ENCODE data around the gene PCNX2. TPM values are rescaled to one million over a fixed set of nuclear protein-coding genes. Genes with fewer than 3 reads are reported as not detected.

The PCNX2 gene
- total and polyA plus RNA-seq, 2 experiments from 2014 or later = 5.0 to 13.7 TPM

GRCh38 chr1:232995189-232995588, 300.3 kb downstream of the PCNX2 start:
- Histone ChIP-seq H3K27me3 (replicated peaks; ENCODE audit: insufficient read depth) (no peaks in the 10 kb centered on the region), H3K9ac (no peak overlapping the region), H3K4me3 (no peak overlapping the region), H3K79me2 (ENCODE audit: insufficient read depth) (no peaks in the 10 kb centered on the region), H3F3A (ENCODE audit: insufficient read depth) (no peaks in the 10 kb centered on the region), H3K27ac (no peak overlapping the region), H3K36me3 (ENCODE audit: low read depth) (peaks cover 6% of the 10 kb centered on the region; the same call in 1 of the 2 replicates), H3K4me2 (ENCODE audit: unreplicated experiment) (no peak overlapping the region), H3K9me2 (ENCODE audit: insufficient read depth) (no peaks in the 10 kb centered on the region), H2AFZ (no peak overlapping the region), H3K9me3 (ENCODE audit: low read depth) (no peaks in the 10 kb centered on the region), H4K20me1 (ENCODE audit: insufficient read depth) (no peaks in the 10 kb centered on the region), H3K4me1 (ENCODE audit: insufficient read depth) (no peaks in the 10 kb centered on the region)
- no peak for DNase-seq
- WGBS, 2 experiments (ENCODE audit: low coverage in 1 of 2, low lambda C conversion rate in 2 of 2, missing lambda C conversion rate in 2 of 2) = 97 to 100% methylated on average over 2 of the region's 2 CpGs
- in situ Hi-C loops (cut with MboI) = no loop called here
- TF ChIP-seq EZH2 (IDR thresholded peaks at IDR 0.05; ENCODE audit: insufficient read depth, poor library complexity, severe bottlenecking) (no peak), EZH2phosphoT487 (IDR thresholded peaks at IDR 0.05; ENCODE audit: insufficient read depth, low read depth) (no peak)

DNA sequence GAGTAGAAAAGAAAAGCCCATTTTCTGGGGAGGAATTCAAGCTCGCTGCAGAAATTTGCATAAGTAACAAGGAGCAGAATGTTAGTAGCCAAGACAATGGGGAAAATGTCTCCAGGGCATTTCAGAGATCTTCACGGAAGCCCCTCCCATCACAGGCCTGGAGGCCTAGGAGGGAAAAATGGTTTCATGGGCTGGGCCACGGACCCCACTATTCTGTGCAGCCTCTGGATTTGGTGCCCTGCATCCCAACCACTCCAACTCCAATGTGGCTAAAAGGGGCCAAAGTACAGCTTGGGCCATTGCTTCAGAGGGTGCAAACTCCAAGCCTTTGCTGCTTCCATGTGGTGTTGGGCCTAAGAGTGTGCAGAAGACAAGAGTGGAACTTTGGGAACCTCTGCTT, 302.0 kb downstream of the PCNX2 start:
- 82 to 84% methylated on average over 3 of the region's 3 CpGs for WGBS, 2 experiments (ENCODE audit: low coverage in 1 of 2, low lambda C conversion rate in 2 of 2, missing lambda C conversion rate in 2 of 2)
- no peak for DNase-seq
- Histone ChIP-seq H3K36me3 (ENCODE audit: low read depth) (peaks cover 6% of the 10 kb centered on the region; the same call in 1 of the 2 replicates), H3F3A (ENCODE audit: insufficient read depth) (no peaks in the 10 kb centered on the region), H3K9me3 (ENCODE audit: low read depth) (no peaks in the 10 kb centered on the region), H3K27me3 (replicated peaks; ENCODE audit: insufficient read depth) (no peaks in the 10 kb centered on the region), H3K4me3 (no peak overlapping the region), H3K4me2 (ENCODE audit: unreplicated experiment) (no peak overlapping the region), H2AFZ (no peak overlapping the region), H4K20me1 (ENCODE audit: insufficient read depth) (no peaks in the 10 kb centered on the region), H3K27ac (no peak overlapping the region), H3K4me1 (ENCODE audit: insufficient read depth) (0 out of 2 replicates have a peak, but pooled peaks cover 3% of the 10 kb centered on the region), H3K79me2 (ENCODE audit: insufficient read depth) (no peaks in the 10 kb centered on the region), H3K9ac (no peak overlapping the region), H3K9me2 (ENCODE audit: insufficient read depth) (no peaks in the 10 kb centered on the region)
- TF ChIP-seq EZH2phosphoT487 (IDR thresholded peaks at IDR 0.05; ENCODE audit: insufficient read depth, low read depth) (no peak), EZH2 (IDR thresholded peaks at IDR 0.05; ENCODE audit: insufficient read depth, poor library complexity, severe bottlenecking) (no peak)
- in situ Hi-C loops (cut with MboI) = no loop called here

DNA sequence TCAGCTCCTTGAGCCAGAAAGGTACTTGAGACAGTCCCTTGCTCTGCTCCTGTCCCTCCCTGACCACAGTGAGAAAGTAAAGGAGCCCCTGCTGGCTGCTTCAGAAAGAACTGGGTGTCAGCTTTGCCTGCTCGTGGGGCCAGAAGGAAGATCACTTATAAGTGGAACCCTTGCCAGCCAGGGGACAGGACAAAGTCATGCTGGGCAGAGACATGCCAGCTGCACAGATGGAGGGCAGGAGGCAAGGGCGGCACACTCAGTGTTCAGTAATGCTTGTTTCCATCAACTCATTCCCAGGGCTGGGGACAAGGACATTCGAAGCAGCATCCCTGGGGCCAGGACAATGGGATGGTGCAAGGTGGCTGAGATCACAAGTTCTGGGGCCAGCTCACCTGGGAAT, 303.3 kb downstream of the PCNX2 start:
- DNase-seq = no peak
- Histone ChIP-seq H3K9me3 (ENCODE audit: low read depth) (no peaks in the 10 kb centered on the region), H3K9me2 (ENCODE audit: insufficient read depth) (no peaks in the 10 kb centered on the region), H2AFZ (no peak overlapping the region), H3F3A (ENCODE audit: insufficient read depth) (no peaks in the 10 kb centered on the region), H3K27me3 (replicated peaks; ENCODE audit: insufficient read depth) (no peaks in the 10 kb centered on the region), H4K20me1 (ENCODE audit: insufficient read depth) (no peaks in the 10 kb centered on the region), H3K4me3 (no peak overlapping the region), H3K4me1 (ENCODE audit: insufficient read depth) (0 out of 2 replicates have a peak, but pooled peaks cover 8% of the 10 kb centered on the region), H3K27ac (no peak overlapping the region), H3K4me2 (ENCODE audit: unreplicated experiment) (no peak overlapping the region), H3K79me2 (ENCODE audit: insufficient read depth) (no peaks in the 10 kb centered on the region), H3K9ac (no peak overlapping the region), H3K36me3 (ENCODE audit: low read depth) (peaks cover 6% of the 10 kb centered on the region; the same call in 1 of the 2 replicates)
- in situ Hi-C loops (cut with MboI) = no loop called here
- WGBS, 2 experiments (ENCODE audit: low coverage in 1 of 2, low lambda C conversion rate in 2 of 2, missing lambda C conversion rate in 2 of 2) = 81 to 90% methylated on average over 3 of the region's 3 CpGs
- no peak for TF ChIP-seq EZH2 (IDR thresholded peaks at IDR 0.05; ENCODE audit: insufficient read depth, poor library complexity, severe bottlenecking)

GRCh38 chr1:232991238-232991637, 304.3 kb downstream of the PCNX2 start:
- Histone ChIP-seq H3K9ac (no peak overlapping the region), H3K9me2 (ENCODE audit: insufficient read depth) (no peaks in the 10 kb centered on the region), H4K20me1 (ENCODE audit: insufficient read depth) (no peaks in the 10 kb centered on the region), H3K27ac (no peak overlapping the region), H3K27me3 (replicated peaks; ENCODE audit: insufficient read depth) (no peaks in the 10 kb centered on the region), H3K4me2 (ENCODE audit: unreplicated experiment) (no peak overlapping the region), H3K9me3 (ENCODE audit: low read depth) (no peaks in the 10 kb centered on the region), H3K4me1 (ENCODE audit: insufficient read depth) (0 out of 2 replicates have a peak, but pooled peaks cover 8% of the 10 kb centered on the region), H3K36me3 (ENCODE audit: low read depth) (peaks cover 6% of the 10 kb centered on the region; the same call in 1 of the 2 replicates), H3F3A (ENCODE audit: insufficient read depth) (no peaks in the 10 kb centered on the region), H3K79me2 (ENCODE audit: insufficient read depth) (no peaks in the 10 kb centered on the region), H2AFZ (no peak overlapping the region), H3K4me3 (no peak overlapping the region)
- 71 to 78% methylated on average over 4 to 7 of the region's 7 CpGs for WGBS, 2 experiments (ENCODE audit: low coverage in 1 of 2, low lambda C conversion rate in 2 of 2, missing lambda C conversion rate in 2 of 2)
- DNase-seq = no peak
- TF ChIP-seq EZH2phosphoT487 (IDR thresholded peaks at IDR 0.05; ENCODE audit: insufficient read depth, low read depth) (no peak), EZH2 (IDR thresholded peaks at IDR 0.05; ENCODE audit: insufficient read depth, poor library complexity, severe bottlenecking) (no peak)
- in situ Hi-C loops (cut with MboI) = no loop called here

Measured in GM23248 (cell line).